Measurements from ENCODE around the gene H1-8.
"Not testable (repeated sequence)": the region's sequence is repeated elsewhere in the genome, so short reads cannot be mapped to it uniquely, and the experiment has no call there.

Gene H1-8

DNA sequence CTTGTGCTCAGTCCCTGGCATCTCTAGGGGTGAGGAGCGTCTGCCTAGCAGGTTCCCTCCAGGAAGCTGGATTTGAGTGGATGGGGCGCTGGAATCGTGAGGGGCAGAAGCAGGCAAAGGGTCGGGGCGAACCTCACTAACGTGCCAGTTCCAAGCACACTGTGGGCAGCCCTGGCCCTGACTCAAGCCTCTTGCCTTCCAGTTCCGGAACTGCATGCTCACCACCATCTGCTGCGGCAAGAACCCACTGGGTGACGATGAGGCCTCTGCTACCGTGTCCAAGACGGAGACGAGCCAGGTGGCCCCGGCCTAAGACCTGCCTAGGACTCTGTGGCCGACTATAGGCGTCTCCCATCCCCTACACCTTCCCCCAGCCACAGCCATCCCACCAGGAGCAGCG lies 9.6 kb upstream of the H1-8 start:
- DNase-seq (ENCODE audit: low read depth): no peak

DNA sequence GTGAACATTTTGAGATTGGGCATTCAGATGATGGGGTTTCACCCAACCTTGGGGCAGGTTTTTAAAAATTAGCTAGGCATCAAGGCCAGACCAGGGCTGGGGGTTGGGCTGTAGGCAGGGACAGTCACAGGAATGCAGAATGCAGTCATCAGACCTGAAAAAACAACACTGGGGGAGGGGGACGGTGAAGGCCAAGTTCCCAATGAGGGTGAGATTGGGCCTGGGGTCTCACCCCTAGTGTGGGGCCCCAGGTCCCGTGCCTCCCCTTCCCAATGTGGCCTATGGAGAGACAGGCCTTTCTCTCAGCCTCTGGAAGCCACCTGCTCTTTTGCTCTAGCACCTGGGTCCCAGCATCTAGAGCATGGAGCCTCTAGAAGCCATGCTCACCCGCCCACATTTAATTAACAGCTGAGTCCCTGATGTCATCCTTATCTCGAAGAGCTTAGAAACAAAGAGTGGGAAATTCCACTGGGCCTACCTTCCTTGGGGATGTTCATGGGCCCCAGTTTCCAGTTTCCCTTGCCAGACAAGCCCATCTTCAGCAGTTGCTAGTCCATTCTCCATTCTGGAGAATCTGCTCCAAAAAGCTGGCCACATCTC lies 8.4 kb upstream of the H1-8 start:
- no peak for DNase-seq (ENCODE audit: low read depth)

DNA sequence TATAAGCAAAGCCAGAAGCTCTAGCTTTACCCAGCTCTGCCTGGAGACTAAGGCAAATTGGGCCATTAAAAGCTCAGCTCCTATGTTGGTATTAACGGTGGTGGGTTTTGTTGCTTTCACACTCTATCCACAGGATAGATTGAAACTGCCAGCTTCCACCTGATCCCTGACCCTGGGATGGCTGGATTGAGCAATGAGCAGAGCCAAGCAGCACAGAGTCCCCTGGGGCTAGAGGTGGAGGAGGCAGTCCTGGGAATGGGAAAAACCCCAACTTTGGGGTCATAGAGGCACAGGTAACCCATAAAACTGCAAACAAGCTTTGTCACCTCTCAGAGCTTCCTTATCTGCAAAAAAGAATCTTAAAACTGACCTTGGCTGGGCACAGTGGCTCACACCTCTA lies 7.9 kb upstream of the H1-8 start:
- DNase-seq (ENCODE audit: low read depth): no peak

DNA sequence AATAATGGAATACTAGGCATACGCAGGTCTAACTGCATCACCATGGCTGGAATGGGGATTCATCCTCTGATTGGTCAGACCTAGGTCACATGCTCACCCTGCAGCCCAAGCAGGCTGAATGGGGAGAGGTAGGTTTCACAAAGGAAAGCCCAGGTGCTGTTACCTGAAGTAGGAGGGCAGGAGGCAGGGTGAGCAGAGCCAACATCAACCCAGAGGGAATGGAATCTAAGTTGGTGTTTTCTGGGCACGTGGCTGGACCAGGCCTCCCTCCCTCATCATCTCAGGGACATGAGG lies 6.7 kb upstream of the H1-8 start:
- DNase-seq (ENCODE audit: low read depth): no peak

DNA sequence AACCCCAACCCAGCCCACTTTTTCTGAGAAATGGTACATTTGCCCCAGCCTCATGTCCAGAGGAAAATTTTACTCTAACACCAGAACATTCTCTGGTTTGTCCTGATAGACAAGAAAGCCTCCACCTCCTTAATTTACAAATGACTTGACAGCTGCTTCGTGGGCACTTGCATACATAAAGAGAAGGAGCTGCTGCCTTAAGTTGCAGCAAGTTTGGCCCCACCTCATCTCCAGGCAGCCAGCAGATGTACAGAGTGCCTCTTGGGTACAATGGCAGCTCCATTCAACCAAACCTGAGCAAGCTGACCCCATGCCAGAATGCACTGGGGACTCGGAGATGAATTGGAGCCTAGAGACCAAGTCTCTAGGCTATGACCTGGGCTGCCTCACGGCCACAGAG lies 6.2 kb upstream of the H1-8 start:
- DNase-seq (ENCODE audit: low read depth): no peak

DNA sequence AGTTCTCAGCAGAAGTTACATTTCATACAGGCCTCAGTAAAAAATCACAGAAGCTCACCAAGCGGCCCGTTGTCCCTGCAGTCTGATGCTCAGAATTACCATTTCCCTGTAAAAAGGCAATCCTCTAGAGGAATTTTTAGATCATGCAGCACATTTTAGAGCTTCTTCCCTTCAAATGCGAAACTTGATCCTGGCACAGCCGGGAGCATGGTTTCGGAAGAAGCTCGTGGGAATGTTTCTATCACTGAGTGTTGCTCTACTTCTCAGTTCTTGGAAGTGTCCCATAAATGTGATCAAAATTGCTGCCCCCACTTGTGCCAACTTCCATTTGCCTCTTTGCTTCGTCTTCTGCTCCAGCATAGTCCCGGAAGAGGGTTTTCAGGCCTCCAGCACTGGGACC lies 3.8 kb upstream of the H1-8 start:
- DNase-seq (ENCODE audit: low read depth): no peak

DNA sequence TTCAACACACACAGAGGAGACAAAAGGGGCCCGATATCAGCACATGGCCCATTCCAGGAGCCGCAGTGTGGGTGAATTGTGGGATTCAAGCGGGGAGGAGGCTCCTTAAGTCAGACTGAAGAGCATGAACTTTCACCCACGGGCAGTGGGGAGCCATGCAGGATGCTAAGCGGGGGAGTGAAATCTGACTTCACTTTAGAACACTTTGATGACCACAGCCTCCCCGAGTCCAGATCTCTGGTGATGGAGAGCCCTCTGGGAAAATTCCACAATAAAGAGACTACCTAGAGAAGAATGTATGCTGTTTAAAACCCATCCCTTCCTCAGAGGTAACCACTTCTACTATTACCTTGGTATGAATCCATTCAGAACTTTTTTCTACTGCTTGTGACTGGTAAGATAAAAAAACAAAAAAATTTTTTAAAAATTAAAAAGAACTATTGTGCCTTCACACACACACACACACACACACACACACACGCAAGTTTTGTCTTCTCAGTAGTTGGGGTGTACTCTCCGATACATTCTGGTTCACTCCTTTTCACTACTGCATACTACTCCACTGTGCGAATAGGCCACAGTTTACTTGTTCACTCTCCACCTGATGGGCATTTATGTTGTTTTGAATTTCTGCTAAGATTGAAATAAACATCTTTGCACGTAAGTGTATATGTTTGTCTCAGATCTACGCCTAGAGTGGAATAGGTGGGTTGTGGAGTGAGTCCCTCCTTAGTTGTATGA lies 2.0 kb upstream of the H1-8 start:
- DNase-seq (ENCODE audit: low read depth): no peak

DNA sequence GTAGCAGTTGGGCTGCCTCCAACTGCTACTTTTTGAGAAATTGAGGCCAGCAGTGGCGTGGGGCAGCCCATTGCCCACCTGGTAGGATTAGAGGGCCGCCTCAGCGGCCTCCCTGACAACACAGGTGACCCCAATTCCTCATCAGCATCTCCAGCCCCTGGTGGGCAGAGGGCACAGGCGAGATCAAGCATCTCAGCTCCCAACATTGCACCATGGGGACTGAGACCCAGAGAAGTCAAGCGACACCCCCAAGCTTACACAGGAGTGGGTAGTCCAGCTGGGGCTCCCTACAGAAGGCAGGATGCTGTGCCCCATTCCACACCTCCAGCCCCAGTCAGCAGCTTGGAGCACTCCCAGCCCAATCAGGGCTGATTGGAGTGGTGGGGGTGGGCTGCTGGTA lies 228 bp upstream of the H1-8 start:
- no peak for DNase-seq (ENCODE audit: low read depth)

DNA sequence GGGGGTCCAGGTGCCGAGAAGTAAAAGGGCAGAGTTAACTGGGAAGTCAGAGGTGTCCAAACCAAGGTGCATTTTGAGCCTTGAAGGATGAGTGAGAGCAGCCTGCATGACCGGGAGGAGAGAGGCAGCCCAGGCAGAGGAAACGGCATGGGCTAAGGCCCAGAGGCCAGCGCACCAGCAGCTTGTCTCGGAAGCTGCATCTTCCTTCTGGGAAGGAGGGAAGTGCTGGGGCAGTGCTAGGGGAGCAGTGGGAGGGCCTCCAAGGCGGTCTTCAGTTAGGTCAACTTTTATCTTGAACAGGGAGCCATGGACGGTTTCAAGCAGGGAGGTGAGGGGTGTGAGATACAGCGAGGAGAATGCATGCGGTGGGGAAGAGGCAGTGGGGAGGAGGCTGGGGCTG lies 1.0 kb downstream of the H1-8 start:
- no peak for DNase-seq (ENCODE audit: low read depth)

DNA sequence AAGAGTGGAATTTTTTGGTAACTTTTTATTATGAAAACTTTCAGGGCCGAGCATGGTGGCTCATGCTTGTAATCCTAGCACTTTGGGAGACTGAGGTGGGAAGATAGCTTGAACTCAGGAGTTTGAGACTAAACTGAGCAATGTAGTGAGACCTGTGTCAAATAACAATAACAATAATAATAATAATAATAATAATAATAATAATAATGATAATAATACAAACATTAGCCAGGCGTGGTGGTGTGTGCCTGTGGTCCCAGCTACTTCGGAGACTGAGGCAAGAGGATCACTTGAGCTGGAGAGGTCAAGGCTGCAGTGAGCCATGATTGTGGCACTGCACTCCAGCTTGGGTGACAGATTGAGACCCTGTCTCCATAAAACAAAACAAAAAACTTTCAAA lies 3.0 kb downstream of the H1-8 start:
- DNase-seq (ENCODE audit: low read depth): not testable (repeated sequence)

DNA sequence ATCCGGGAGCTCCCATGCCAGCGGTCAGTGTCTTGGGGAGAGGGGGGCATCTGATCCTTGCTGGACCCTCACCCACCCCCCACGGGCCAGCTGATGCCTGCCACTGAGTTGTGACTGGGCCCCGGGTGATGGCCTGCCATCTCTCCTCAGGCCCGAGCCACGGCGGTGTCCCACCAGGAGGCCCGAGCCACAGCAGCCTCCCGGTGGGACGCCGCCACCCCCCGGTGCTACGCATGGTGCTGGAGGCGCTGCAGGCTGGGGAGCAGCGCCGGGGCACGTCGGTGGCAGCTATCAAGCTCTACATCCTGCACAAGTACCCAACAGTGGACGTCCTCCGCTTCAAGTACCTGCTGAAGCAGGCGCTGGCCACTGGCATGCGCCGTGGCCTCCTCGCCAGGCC lies 4.3 kb downstream of the H1-8 start:
- DNase-seq (ENCODE audit: low read depth): no peak

DNA sequence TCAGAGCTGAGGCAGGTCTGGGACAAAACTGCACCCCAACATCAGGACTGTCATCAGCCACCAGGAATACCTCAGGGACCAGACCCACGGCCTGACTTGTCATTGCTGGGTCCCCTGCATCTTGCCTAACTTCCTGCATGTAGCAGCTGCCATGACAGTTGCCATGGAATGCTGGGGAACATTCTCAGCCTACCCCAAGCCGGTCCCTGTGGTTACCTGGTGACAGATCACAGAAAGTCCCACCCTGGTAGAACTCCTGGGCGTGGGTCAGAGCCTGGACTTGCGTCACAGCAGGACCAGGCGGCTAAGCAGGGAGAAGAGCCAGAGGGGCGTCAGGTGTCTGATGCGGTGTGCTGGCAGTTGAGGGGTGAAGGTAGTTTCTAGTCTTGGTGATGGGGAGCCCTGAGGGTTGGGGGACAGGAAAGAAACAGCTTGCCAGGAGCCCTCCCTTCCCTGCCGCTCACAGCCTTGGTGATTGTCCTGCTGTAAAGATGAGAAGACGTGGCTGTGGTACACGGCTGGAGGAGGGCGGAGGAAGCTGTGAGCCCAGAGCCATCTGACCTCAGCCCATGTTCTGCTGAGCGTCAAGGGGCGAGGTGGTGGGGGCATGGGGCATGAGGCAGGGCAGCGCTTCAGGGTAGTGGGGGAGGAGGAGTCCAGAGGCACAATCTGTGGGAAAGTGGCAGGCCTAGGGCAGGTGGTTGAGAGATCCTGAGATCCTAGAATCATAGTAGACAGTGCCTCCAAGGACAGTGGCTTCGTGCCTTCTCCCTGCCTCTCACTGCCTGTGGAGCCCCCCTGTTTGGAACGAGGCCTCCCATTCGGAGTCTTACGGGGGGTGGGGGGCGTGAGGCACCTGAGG lies 5.4 kb downstream of the H1-8 start:
- DNase-seq (ENCODE audit: low read depth): no peak

DNA sequence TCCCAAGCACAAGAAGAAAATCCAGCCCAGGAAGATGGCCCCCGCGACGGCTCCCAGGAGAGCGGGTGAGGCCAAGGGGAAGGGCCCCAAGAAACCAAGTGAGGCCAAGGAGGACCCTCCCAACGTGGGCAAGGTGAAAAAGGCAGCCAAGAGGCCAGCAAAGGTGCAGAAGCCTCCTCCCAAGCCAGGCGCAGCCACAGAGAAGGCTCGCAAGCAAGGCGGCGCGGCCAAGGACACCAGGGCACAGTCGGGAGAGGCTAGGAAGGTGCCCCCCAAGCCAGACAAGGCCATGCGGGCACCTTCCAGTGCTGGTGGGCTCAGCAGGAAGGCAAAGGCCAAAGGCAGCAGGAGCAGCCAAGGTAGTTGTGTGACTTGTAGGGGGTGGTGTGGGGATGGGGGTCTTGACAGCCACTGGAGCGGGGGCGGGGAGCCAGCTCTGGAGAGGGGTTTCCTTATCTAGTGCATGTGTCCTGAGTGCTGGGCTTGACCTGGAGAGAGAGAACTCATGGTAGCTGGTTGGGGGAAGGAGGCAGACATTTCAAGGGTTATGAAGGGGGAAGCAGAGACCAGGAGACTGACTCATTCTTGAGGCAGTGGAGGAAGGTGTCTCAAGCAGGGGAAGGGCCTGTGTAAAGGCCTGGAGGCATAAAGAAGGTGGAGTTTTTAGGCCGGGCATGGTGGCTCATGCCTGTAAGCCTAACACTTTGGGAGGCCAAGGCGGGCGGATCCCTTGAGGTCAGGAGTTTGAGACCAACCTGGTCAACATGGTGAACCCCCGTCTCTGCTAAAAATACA lies 6.2 kb downstream of the H1-8 start:
- no peak for DNase-seq (ENCODE audit: low read depth)

DNA sequence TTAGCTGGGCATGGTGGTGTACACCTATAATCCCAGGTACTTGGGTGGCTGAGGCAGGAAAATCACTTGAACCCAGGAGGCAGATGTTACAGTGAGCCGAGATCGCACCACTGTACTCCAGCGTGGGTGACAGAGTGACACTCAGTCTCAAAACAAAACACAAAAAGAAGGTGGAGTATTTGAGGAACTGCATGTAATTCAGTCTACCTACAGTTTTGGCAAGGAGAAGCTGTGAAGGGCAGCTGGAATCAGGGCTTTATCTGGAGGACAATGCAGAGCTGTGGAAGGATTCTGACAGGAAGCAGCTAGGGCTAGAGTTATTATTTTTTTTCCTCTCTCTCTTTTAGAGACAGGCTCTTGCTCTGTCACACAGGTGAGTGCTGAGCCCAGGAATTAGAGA lies 6.8 kb downstream of the H1-8 start:
- DNase-seq (ENCODE audit: low read depth): no peak

DNA sequence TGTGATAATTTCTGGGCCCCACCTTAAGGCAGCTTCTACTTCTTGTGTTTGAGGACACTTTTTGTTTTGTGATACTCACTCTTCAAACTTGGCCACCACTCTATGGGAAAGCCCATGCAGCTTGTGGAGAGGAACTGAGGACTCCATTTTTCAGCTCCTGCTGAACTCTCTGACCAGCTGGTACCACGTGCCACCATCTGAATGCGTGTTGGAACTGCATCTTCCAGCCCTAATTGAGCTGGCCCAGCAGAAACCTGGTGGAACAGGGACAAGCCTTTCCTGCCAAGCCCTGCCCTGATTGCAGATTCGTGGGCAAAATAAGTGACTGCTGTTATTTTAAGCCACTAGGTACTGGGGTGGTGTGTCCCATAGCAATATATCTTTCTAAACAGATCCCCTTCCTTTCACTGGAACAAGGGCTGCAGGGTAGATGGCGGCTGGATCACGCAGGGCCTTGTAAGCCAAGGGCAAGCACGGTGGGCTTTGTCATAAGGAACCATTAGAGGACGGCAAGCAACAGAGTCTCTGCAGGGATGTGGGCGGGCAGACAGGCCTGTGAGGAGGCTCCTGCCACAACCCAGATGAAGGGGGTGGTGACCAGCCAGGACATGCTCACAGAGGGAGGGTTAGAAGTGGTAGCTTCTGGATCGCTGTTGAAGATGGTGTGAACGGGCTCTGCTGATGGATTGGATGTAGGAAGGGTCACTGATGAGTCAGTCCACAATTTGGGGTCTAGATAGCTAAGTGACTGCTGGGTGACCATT lies 9.5 kb downstream of the H1-8 start:
- no peak for DNase-seq (ENCODE audit: low read depth)

DNA sequence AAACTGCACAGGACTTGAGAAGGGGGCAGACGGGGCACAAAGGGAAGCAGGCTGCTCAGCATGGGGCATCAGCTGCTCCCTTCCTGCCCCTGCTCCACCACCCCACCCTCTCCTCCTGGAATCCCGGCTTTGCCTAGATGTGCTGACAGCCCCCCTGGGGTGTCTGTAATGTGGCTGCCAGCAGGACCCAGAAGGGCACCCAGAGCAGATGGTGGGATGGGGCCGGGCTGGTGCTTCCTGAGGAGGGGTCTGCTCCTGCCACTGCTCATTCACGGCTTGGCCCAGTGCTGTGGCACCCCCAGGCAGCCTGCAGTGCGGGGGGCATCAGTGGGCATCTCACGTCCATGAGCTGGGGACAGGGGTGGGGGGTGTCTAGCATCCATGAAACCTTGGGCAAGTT lies 10.2 kb downstream of the H1-8 start:
- no peak for DNase-seq (ENCODE audit: low read depth)

DNA sequence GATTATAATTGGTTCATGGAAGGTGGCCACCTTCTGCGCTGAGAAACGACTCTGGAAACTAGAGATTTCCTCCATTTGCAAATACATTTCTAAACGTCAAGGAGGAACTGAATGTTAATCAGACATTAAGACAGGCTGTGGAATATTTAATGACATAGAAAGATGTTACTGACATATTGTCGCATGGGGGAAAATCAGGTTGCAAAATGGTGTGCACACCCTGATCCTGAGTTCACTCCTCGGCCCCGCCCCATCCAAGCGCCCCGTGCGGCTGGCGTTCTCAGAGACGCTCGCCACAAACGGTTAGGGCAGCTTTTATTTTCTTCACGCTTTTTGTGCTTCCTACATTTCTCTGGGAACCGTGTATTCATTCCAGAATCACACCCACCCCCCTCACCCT lies 10.7 kb downstream of the H1-8 start:
- no peak for DNase-seq (ENCODE audit: low read depth)

DNA sequence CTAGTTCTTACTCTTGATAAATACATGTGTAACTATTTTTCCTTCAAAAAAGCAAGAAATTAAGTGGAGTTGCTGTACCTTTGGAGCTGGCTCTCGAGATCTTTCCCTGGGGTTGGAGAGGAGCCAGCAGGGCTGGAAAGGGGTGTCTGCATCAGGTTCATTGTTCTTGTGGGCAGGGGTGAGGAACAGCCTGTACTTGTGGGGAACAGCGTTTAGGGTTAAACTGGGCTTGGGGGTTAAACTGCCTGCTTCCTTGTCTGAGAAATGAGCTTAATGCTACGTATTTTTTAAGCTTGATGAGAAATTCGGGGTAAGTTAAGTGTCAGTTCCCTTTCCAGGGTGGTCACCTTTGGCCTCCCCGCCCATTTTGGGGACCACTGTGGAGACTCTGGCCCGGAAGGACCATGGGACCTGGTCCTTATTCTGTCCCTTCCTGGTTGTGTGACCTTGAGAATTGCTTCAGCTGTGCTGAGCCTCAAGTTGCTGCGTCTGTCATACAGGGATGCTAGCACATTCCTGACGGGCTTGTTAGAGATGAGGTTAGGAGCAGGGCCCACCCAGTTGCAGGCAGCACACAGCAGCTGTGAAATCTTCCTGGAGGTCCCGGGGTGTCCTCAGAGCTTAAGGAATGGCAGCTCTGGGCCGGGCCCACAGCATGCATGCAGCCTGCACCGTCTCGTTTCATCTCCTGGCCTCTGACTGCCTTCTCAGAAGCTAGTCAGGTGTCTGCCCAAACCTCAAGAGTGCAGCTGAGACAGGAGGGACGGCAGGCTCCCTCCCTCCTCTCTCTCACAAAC lies 11.6 kb downstream of the H1-8 start:
- no peak for DNase-seq (ENCODE audit: low read depth)

DNA sequence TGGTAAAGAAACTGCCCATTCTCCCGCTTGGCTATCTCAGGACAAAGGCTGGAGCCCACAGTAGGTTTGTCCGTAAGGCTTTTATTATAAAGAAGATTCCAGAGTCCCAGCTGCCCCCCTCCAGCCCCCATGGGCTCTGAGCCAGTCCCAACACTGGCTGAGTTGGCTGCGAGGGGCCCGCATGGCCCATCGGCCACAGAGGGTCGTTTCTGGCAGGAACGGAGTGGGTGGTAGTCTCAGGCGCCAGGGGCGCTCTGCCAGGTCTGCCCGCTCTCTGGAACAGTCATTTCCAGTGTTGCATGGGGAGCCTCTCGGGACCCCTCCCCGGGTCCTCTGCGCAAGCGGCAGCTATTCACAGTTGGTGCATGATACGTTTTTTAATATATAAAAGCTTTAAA lies 12.2 kb downstream of the H1-8 start:
- DNase-seq (ENCODE audit: low read depth): no peak

DNA sequence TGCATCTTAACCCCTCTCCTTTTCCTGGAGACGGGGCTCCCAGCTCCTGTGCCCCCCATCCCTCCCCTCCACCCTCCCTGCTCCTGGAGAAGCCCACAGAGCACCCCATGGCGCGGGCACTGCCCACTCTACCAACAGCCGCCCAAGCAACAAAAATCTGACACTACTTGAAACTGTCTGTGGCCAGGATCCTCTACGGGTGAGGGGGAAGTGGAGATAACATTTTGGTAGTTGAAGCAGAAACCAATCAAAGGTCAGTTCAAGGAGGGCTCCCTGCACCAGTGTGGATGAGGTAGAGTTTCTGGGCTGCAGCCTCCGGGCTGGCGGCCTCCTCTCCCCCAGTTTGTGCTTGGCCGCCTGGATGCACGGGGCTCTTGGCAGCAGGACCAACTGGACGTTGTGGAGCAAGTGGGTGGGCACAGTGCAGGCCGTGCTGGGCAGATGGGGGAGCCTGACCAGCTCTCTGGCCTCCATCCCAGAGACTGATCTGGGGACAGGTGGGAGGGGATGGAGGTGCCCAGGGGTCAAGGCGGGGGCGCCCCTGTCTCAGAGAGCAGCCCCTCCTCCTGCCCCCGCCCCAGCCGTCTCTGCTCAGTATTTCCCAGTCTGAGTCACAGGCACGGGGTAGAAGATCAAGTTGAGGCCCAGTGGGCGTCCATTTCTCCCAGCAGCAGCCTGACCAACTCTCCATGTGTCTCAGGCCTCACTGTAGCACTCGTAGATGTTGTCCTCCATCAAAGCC lies 12.8 kb downstream of the H1-8 start:
- DNase-seq (ENCODE audit: low read depth): no peak

DNA sequence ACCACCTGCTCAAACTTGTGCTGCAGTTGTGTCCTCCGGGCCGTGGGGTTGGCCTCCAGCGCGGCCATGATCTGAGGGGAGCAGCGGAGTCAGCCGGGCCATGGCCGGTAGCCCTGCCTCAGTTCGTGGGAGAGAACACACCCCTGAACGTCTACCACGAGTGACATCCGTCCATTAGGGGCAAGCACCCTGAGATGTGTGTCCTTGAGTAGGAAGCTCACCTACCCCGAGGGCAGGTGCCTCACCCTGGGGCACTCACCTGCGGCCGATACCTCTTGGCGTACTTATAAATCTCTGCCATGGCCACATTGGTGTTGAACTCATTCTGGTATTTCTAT lies 13.4 kb downstream of the H1-8 start:
- no peak for DNase-seq (ENCODE audit: low read depth)
